Kidney epithelial cell (primary cell): ENCODE results near the gene ACSF3. TPM values are rescaled to one million over a fixed set of nuclear protein-coding genes. Genes with fewer than 3 reads are reported as not detected.

Source experiments
- DNase-seq: peaks from one replicate; pipeline ENCODE4 v3.0.0-alpha.2; 2010; ENCODE audit warnings: low read depth
- H3K27me3 ChIP-seq: 2 replicates; pipeline ENCODE4 v1.6.0; 2011; ENCODE audit warnings: low read length; ENCODE audit not compliant: control insufficient read depth, insufficient read depth
- H3K36me3 ChIP-seq: 2 replicates; pipeline ENCODE4 v1.5.1; 2011; ENCODE audit warnings: low read length; ENCODE audit not compliant: control insufficient read depth, insufficient read depth
- H3K4me3 ChIP-seq: 2 replicates; pipeline ENCODE4 v1.5.1; 2011; ENCODE audit warnings: low read depth, mild to moderate bottlenecking, control low read depth, low read length
- CTCF ChIP-seq: IDR thresholded peaks from 2 replicates; pipeline ENCODE4 v1.5.1; 2011; ENCODE audit warnings: mild to moderate bottlenecking, moderate library complexity, low read length, control low read depth, inconsistent platforms; ENCODE audit not compliant: insufficient read depth, poor library complexity, severe bottlenecking
- total RNA-seq: library from RNA; depleted of rRNA; stranded (reverse); fragments of >200 nt; gene quantifications from 2 replicates; pipeline ENCODE4 v1.2.3, GENCODE V29; 2015

ACSF3 gene
- total RNA-seq, 1 donor from 2014 or later = 36.9 TPM

- Histone ChIP-seq H3K4me3 (no peak overlapping the region), H3K27me3 (peaks cover 29% of the 10 kb centered on the region), H3K36me3 (no peaks in the 10 kb centered on the region)
- TF ChIP-seq CTCF = no peak
- DNase-seq = no peak
Observed at GRCh38 chr16:89194340-89195311, 101.0 kb downstream of the ACSF3 start.

- no peak overlapping the region for H3K4me3 ChIP-seq
- peaks cover 33% of the 10 kb centered on the region for H3K27me3 ChIP-seq
- no peak for DNase-seq
- no peak for TF ChIP-seq CTCF
- H3K36me3 ChIP-seq = no peaks in the 10 kb centered on the region
Observed at GRCh38 chr16:89195521-89196171, 102.0 kb downstream of the ACSF3 start.

DNA sequence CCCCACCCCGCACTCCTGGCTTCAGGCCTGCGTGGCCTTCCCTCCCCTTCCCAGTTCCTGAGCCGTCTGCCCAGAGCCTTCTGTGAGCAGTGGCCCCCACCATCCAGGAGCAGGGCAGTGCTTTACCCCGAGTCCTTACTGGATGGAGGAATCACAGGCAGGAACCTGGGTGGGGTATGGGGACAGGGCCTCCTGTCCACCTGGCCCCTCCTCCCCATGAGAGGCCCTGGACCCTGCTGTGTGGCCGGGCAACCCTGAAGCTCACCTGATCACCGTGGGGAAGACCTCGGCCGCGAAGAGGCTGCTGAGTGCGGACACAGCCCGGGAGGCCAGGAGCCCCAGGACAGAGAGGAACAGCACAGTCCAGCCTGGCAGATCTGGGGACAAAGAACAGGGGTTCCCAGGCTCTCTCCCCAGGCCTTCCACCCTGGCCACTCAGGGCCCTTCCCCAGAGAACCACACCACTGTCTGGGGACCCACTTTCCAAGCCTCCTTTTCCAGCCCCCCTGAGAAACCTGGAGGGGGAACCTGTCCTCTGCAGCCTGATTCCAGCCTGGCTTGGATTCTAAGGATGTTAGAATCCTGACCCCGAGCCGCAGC is 103.5 kb downstream of the ACSF3 start:
- no peak for TF ChIP-seq CTCF
- no peak overlapping the region for H3K4me3 ChIP-seq
- H3K27me3 ChIP-seq = peaks cover 27% of the 10 kb centered on the region
- DNase-seq = no peak
- H3K36me3 ChIP-seq = no peaks in the 10 kb centered on the region

DNA sequence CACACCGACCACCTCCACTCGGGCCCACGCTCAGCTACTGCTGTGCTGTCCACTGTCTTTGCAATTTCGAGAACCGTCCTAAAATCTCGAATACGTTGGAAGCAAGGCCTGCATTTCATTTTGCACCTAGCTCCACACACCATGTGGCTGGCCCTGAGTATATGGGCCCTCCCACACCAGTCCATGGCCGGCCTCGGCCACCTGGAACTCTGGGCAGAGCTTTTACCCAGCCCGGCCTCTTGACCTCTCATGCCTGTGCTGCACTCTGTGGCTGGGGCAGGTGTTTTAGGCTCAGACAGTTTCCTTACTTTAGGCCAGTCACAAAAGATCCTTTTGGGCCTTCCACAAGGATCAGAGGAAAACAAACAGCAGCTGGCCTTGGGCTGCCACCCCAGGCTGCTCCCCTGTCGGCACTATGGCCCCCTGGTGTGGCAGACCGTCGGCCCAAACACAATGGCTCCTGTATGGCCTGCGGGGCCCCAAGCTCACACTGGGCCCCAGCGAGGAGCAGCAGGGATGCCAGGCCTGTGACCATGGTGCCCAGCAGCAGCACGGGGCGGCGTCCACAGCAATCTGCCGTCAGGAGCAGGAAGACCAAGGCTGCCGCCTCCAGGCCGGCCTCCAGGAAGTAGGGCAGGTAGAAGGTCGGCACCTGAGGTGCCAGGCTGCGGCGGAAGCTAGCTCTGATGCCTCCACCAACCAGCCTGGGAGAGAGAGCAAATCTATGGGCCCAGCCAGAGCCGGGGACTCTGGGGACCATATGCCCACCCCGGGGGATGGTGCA is 104.2 kb downstream of the ACSF3 start:
- no peak overlapping the region for H3K4me3 ChIP-seq
- peaks cover 32% of the 10 kb centered on the region for H3K27me3 ChIP-seq
- no peak for TF ChIP-seq CTCF
- no peak for DNase-seq
- H3K36me3 ChIP-seq = no peaks in the 10 kb centered on the region

- H3K4me3 ChIP-seq = no peak overlapping the region
- DNase-seq = no peak
- TF ChIP-seq CTCF = no peak
- no peaks in the 10 kb centered on the region for H3K36me3 ChIP-seq
- H3K27me3 ChIP-seq = peaks cover 35% of the 10 kb centered on the region
Observed at GRCh38 chr16:89198417-89199240, 105.0 kb downstream of the ACSF3 start.
